Esophagus muscularis mucosa (tissue), 4 donors: ENCODE results near the gene SOX14. TPM values are rescaled to one million over a fixed set of nuclear protein-coding genes. Genes with fewer than 3 reads are reported as not detected.
A peak's percentile ranks its signal among the peaks of the same experiment; 100 is the strongest.

ENCODE experiments used
- DNase-seq: peaks from one replicate; pipeline ENCODE4 v3.0.0-alpha.2; 2017; ENCODE audit errors: extremely low spot score
- H3K27ac ChIP-seq, 4 donors: fragments of 200-600 bp; sonication (generic); replicated peaks in 1 of 4; 1 replicate in 3 of 4; 2 replicates in 1 of 4; pipeline ENCODE4 v1.5.1; 2016 to 2019; ENCODE audit warnings: mild to moderate bottlenecking in 1 of 4
- H3K27me3 ChIP-seq, 4 donors: fragments of 200-600 bp; sonication (generic); one replicate each; pipeline versions ENCODE4 v1.5.1 to v1.6.0; 2016 to 2019
- H3K36me3 ChIP-seq, 4 donors: fragments of 200-600 bp; sonication (generic); one replicate each; pipeline ENCODE4 v1.5.1; 2016 to 2019
- H3K4me1 ChIP-seq, 4 donors: fragments of 200-600 bp; sonication (generic); one replicate each; pipeline ENCODE4 v1.5.1; 2016 to 2019
- H3K4me3 ChIP-seq, 4 donors: fragments of 200-600 bp; sonication (generic); 1 replicate in 2 of 4; 2 replicates in 2 of 4; pipeline ENCODE4 v1.5.1; 2016 to 2019; ENCODE audit warnings: mild to moderate bottlenecking in 4 of 4, moderate library complexity in 1 of 4
- H3K9me3 ChIP-seq, 4 donors: fragments of 200-600 bp; sonication (generic); 1 replicate in 3 of 4; 2 replicates in 1 of 4; pipeline ENCODE4 v1.5.1; 2016 to 2019
- CTCF ChIP-seq, 3 experiments: fragments of 200-600 bp in 2 of 3; fragments of 450-650 bp in 1 of 3; sonication (generic) in 2 of 3; IDR thresholded peaks; one replicate each; pipeline ENCODE4 v1.5.1; 2017 to 2019; ENCODE audit warnings: antibody characterized with exemption in 3 of 3, mild to moderate bottlenecking in 2 of 3, moderate library complexity in 1 of 3
- EP300 ChIP-seq: sonication (generic); formaldehyde crosslinking; IDR thresholded peaks from one replicate; pipeline ENCODE4 v1.6.1; 2017; ENCODE audit warnings: antibody characterized with exemption
- POLR2A ChIP-seq: fragments of 450-650 bp; IDR thresholded peaks from one replicate; pipeline ENCODE4 v1.6.1; 2017; ENCODE audit warnings: antibody characterized with exemption, moderate library complexity, mild to moderate bottlenecking, low read depth
- POLR2AphosphoS5 ChIP-seq, 2 donors: sonication (generic); formaldehyde crosslinking; IDR thresholded peaks; one replicate each; pipeline ENCODE4 v1.6.1; 2017; ENCODE audit warnings: antibody characterized with exemption in 2 of 2
- whole genome bisulfite sequencing: methylation state at CpG from one replicate; pipeline ENCODE4 v1.1.5; 2018; 5-methylcytosine and 5-hydroxymethylcytosine counted together
- intact Hi-C: fragments of 100-400 bp; cut with DNase I; formaldehyde crosslinking; loops from one replicate; pipeline ENCODE4 v1.15.1; 2023
- total RNA-seq, 4 donors: library from RNA; depleted of rRNA; stranded (reverse); fragments of >200 nt; gene quantifications; one replicate each; pipeline versions ENCODE4 v1.1.0 to v1.2.1, GENCODE V29; 2016

Gene SOX14
- total RNA-seq, 4 donors from 2014 or later: not detected

- Histone ChIP-seq H3K27ac (no peak overlapping the region), H3K9me3 (no peaks in the 10 kb centered on the region), H3K4me3 (peak overlapping the region; percentile 38 to 49 (median 47)), H3K27me3 (peaks cover 0 to 98% (median 77%) of the 10 kb centered on the region in 4 donors), H3K36me3 (no peaks in the 10 kb centered on the region), H3K4me1 (peaks cover 24 to 73% (median 61%) of the 10 kb centered on the region in 4 donors)
- 5% methylated on average over 23 of the region's 59 CpGs for WGBS
- TF ChIP-seq POLR2AphosphoS5 (IDR thresholded peaks at IDR 0.05) (no peak), CTCF (IDR thresholded peaks at IDR 0.05) (no peak), EP300 (no peak), POLR2A (no peak)
- peak; percentile 78 for DNase-seq
- intact Hi-C loops: no loop called here
These were observed 4.5 kb downstream of the SOX14 start for GRCh38 chr3:137768361-137769321.

- intact Hi-C loops: no loop called here
These were observed 5.4 kb downstream of the SOX14 start for GRCh38 chr3:137769322-137770065.

GRCh38 chr3:137770066-137770834 is 6.1 kb downstream of the SOX14 start:
- intact Hi-C loops: no loop called here
- DNase-seq: no peak
- Histone ChIP-seq H3K4me1 (peaks cover 24 to 57% (median 46%) of the 10 kb centered on the region in 4 donors), H3K4me3 (peak overlapping the region; percentile 34 to 46 (median 40)), H3K27me3 (peaks cover 0 to 96% (median 65%) of the 10 kb centered on the region in 4 donors), H3K36me3 (no peaks in the 10 kb centered on the region), H3K27ac (no peak overlapping the region), H3K9me3 (no peaks in the 10 kb centered on the region)
- TF ChIP-seq POLR2AphosphoS5 (IDR thresholded peaks at IDR 0.05) (no peak), EP300 (no peak), POLR2A (no peak), CTCF (IDR thresholded peaks at IDR 0.05) (no peak)
- 24% methylated on average over 34 of the region's 40 CpGs for WGBS

More at GRCh38 chr3:137769322-137770065, 5.4 kb downstream of the SOX14 start:
- TF ChIP-seq POLR2AphosphoS5 (IDR thresholded peaks at IDR 0.05) (no peak), POLR2A (no peak), EP300 (no peak), CTCF (IDR thresholded peaks at IDR 0.05) (no peak)
- no peaks in the 10 kb centered on the region for H3K9me3 ChIP-seq
- DNase-seq: no peak
- H3K4me3 ChIP-seq: peak overlapping the region in 1 of 4 donors; percentile 46
- 20% methylated on average over 22 of the region's 23 CpGs for WGBS
- peaks cover 24 to 65% (median 52%) of the 10 kb centered on the region in 4 donors for H3K4me1 ChIP-seq
- no peaks in the 10 kb centered on the region for H3K36me3 ChIP-seq
- H3K27me3 ChIP-seq: peaks cover 0 to 96% (median 69%) of the 10 kb centered on the region in 4 donors
- H3K27ac ChIP-seq: no peak overlapping the region

- H3K9me3 ChIP-seq: no peaks in the 10 kb centered on the region
- H3K4me3 ChIP-seq: peak overlapping the region; percentile 34 to 46 (median 40)
- no peak overlapping the region for H3K27ac ChIP-seq
- H3K36me3 ChIP-seq: no peaks in the 10 kb centered on the region
- H3K4me1 ChIP-seq: peaks cover 24 to 52% (median 45%) of the 10 kb centered on the region in 4 donors
- H3K27me3 ChIP-seq: peaks cover 0 to 96% (median 62%) of the 10 kb centered on the region in 4 donors
- TF ChIP-seq POLR2AphosphoS5 (IDR thresholded peaks at IDR 0.05): no peak
- no peak for TF ChIP-seq POLR2A
- no peak for TF ChIP-seq CTCF (IDR thresholded peaks at IDR 0.05)
- TF ChIP-seq EP300: no peak
- WGBS: 0% methylated on average over 19 of the region's 45 CpGs
- DNase-seq: peak; percentile 90
- intact Hi-C loops: no loop called here
These were observed 6.8 kb downstream of the SOX14 start for GRCh38 chr3:137770835-137771399.
